ENCODE results near the gene LAMA2.

The LAMA2 gene

DNA sequence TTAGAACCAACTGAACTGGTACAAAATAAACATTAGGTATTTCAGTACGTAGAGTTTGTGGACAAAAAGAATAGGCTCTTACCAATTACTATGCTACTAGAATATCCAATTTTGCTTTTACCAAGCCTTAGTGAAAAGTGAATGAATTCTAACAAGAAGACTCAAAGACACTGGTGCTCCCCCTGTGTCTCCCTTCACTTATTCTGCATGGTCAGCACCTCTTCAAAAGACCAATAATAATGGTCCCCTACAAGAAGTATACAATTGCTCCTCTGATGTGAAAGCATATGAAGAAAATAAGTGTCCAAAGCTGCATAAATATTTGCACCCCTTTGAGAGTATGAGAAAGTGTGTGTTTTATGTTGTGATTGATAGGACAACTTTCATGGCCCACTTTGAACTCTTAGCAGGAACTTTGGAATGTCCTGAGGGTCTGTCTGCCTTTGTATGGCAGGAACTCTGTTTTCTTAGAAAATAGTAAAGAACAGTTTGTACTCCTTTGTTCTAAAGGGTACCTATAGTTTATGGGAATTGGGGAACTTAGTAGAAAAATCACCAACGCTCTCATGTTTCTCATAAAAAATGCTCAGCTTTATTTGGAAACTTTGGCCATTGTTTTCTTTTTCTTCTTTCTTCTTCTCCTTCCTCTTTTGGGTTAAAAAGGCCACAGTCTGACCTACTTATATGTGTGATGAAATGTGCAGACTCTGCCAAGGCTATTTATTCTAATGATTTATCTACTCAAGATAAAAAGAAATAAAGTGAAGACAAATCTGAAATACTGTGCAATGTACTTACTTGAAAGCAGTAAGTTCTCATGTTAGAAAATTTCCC lies 352.4 kb downstream of the LAMA2 start:
- DNase-seq = no peak

DNA sequence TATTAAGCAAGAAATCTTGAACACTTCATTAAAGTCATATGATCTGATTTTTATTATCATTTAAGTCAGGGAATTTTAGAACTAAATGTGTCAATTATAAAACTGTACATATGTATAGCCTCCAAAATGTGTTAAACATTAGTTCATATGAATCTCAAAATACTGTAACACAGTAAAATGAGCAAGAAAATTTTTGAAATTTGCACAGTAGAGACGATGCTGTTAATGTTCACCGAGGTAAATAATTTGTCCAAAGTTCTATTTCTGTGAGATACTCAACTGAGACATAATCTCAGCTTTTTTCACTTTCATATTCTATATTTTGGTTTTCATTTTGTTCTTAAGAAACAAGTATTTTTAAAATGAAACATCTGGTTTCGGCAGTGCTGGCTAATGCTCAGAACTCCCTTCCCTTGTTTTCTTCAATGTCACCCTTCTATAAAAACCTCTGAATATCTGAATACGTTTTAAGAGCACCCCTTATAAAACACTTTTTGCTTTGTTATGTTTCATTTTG lies 353.1 kb downstream of the LAMA2 start:
- DNase-seq = no peak

DNA sequence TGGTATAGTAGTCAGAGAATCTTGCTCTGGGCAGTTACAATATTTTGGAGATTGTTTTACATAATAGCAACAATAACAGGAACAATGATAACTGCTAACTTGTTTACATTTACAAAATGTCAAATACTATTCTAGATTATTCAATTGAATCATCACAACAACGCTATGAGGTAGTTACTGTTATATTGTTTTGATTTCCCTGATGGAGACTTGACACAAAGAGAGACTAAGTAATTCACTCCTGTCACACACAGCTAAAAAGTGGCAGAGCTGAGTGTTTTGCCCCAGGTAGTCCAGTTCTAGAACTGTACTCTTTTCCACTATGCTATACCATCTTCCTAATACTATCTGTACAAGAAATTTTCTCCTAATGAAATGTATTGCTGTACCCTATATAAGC lies 356.1 kb downstream of the LAMA2 start:
- DNase-seq = no peak

DNA sequence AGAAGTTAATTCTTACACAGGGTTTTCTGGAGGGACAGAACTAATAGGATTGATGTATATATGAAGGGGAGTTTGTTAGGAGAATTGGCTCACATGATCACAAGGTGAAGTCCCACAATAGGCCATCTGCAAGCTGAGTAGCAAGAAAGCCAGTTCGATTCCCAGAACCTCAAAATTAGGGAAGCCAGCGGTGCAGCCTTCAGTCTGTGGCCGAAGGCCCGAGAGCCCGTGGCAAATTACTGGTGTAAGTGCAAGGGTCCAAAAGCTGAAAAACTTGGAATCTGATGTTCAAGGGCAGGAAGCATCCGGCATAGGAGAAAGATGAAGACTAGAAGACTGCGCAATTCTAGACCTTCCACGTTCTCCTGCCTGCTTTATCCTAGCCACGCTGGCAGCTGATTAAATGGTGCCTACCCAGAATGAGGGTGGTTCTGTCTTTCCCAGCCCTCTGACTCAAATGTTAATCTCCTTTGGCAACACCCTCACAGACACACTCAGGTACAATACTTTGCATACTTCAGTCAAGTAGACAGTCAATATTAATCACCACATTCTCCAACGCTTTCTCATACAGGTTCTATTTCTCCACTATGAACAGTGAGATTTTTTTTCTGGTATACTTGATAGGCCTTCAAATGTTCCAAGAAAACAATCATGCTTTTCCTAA lies 357.0 kb downstream of the LAMA2 start:
- no peak for DNase-seq

DNA sequence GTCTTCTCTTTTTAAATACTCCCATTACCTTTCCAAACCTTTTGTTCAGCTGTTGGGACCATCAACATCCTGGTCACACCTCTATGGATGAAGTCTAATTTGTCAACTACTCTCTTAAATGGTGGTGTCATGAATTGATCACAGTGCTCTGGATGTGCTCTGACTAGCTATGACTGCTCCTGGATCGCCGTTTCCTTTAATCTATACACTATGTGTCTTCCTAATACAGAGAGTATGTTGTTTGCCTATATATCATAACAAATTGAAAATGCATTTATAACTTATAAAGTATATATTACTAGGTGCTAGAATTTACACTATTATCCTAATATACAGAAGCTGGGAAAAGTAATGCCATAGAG lies 357.5 kb downstream of the LAMA2 start:
- DNase-seq = no peak

DNA sequence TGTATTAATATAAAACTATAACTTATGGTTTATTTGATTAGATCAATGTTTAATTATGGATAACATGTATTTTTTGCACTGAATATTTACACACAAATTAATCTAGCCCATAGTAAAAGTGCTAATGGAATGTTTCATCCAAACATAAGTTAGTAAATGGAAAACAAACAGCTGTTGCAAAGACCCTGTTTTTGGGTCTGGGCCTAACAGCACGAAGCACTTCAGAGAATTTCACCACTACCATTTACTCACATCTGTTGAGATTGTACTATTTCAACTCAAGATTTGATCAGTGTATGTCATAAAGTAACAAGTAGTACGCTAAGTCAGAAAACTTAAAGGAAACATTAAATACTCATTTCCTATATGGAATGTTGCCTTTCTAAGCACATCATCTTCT lies 359.6 kb downstream of the LAMA2 start:
- no peak for DNase-seq

DNA sequence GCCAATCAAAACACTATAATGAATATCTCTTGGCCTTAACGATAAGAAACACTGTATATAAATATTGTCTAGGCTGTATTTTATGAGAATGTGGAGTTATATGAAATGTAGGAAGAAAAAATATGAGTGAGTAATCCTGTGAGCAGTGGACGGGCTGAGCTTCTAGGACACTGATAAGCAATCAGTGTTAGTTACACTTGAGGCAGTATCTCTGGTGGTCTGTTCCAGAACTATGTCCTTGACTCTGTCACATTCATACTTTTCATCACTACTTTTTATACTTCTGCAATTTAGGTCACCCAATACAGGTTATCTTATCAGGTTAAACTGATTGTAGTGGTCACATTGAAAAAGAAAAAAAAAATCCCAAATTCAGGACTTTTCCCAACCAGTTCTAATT lies 360.4 kb downstream of the LAMA2 start:
- no peak for DNase-seq

DNA sequence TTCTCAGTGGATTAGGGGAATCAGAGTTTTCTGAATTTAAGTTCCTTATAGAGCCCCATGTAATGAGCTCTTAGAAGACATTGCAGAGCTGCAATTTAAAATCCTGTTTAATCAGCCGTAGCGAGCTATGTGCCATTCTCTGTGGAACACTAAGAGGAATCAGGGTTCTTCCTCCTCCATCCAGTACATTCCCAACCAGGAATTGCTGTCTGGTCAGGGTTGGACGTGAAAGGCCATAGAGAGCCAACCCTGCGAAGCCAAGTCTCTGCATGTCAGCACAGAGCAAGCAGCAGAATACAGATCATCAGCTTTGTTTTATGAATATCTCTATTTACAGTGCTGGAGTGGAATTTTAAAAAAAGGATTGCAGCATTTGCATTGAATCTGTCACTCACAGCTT lies 366.0 kb downstream of the LAMA2 start:
- DNase-seq = no peak

DNA sequence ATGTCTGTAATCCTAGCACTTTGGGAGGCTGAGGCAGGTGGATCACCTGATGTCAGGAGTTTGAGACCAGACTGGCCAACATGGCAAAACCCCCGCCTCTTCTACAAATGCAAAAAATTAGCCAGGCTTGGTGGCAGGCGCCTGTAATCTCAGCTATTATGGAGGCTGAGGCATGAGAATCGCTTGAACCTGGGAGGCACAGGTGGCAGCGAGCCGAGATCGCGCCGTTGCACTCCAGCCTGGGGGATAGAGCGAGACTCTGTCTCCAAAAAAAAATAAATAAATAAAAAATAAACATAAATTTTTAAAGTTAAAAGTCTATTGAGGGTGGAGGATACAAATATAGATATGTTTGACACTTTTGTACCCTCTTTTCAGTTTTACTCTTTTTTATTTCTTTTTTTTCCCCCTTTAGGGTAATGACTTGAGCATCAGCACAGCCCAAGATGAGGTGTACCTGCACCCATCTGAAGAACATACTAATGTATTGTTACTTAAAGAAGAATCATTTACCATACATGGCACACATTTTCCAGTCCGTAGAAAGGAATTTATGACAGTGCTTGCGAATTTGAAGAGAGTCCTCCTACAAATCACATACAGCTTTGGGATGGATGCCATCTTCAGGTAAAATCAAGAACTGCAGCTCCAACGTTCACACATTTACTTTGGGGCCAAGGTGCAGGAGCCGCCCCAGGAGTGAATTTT lies 368.9 kb downstream of the LAMA2 start:
- DNase-seq = peak; percentile 78

DNA sequence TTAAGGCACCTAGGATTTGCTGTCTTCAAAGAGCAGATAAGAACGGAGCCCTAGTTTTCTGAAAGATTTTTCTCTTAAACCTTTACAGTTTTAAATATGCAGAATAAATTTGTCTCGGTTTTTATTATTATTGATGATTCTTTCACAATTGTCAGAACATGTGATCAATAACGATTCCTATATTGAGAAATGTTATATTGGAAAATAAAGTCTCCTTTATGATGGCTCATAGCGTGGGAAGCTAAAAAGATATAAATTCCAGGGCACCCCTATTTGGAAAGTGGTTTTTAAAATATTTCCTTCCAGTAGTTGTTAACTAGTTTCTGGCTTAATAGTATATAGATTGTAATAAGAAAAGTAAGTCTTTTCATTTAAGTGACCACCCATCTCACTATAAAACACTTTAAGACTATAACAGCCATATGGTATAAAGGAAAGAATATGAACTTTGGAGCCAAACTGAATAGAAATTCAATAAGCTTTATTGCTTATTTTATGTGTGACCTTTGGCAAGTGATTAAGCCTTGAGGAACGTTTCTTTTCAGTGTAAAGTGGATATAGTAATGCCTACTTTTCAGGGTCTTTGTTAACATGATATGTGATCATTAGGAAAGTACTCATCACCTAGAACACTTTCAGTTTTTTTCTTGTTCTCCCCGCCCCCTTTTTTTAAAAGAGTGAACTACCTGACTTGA lies 369.6 kb downstream of the LAMA2 start:
- DNase-seq = no peak

DNA sequence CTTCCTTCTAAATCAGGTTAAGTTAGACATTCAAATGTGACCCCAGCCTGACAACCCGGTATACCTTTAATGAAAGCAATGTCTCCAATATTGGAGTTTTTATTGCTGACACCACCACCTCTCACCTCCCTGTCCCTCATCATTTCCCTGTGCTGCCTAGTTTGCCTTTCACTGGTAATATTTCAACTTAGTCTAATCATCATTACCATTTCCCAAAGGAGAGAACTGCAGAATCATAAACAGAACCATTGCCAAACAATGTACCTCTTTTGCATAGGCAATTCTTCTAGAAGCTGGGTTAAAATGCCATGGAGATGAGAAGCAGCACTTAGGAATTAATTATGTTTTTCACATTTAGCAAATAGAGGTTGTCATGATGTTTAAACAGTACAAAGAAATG lies 370.3 kb downstream of the LAMA2 start:
- DNase-seq = no peak

DNA sequence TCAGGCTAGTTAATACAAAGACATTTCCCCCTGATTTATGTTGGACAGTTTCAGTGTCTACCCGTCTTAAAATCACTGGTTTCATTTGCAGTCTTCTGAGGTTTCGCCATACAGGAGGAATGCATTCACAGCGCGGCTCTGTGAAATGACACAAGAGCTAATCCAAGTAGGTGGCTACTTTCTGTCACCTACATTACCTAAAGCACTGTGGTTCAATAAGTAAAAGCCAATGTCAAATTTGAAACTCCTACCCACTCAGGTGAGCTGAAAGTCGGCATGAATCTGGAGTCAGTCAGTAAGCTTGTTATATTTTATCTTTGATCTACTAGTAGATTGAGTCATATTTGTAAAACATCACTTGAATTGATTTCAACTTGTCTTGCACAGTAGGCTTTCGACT lies 370.8 kb downstream of the LAMA2 start:
- DNase-seq = no peak

DNA sequence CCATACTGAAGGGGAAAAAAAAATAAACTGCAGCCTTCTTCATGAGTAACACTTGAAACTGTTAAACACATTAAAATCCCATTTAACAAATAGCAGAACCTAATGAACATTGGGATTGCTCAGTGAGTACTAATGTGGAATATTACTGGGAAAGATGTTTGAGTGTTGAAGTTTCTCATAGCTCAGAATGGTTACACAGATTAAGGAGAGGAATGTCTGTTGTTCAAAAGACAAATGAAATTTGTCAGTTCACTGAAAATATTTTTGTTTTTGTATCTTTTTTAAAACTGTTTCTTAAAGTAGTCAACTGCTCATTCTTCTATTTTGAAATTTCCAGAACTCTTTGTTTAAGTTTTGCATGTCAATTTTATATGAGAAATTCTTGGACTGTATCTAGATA lies 374.3 kb downstream of the LAMA2 start:
- no peak for DNase-seq

DNA sequence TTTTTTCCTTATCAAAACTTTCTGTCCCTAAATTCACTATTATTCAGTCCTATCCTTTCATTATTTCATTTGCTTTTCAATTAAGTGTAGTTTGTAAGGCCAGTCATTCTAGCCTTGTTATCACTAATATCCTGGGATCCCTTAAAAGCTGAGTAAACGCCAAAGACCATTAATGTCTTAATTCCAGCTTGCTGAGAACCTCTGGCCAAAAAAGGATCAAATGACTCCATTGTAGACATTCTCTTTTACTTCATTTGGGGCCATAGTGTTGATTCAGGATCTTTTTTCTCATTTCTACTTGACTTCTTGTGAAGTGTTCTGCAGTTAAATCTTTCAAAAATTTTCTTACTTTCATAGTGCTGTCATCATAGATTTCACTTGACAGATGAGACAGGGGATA lies 379.7 kb downstream of the LAMA2 start:
- DNase-seq = no peak

DNA sequence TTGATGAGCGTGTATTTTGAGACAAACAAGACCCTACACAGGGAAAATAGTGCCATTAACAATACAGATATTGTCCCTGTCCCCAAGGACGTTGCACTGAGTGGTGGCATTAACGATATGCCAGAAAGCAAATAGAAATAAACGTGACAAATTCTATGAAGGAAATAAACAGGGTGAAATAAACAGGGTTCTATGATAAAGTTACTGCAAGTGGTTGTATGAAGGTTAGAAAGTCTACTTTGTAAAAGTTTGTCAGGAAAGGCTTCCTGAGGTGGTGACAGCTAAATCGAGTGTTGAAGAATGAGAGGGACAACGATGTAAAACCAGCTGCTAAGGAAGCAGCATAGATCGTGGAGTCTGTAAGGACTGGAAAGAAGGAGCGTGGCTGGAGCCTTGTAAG lies 380.2 kb downstream of the LAMA2 start:
- no peak for DNase-seq

DNA sequence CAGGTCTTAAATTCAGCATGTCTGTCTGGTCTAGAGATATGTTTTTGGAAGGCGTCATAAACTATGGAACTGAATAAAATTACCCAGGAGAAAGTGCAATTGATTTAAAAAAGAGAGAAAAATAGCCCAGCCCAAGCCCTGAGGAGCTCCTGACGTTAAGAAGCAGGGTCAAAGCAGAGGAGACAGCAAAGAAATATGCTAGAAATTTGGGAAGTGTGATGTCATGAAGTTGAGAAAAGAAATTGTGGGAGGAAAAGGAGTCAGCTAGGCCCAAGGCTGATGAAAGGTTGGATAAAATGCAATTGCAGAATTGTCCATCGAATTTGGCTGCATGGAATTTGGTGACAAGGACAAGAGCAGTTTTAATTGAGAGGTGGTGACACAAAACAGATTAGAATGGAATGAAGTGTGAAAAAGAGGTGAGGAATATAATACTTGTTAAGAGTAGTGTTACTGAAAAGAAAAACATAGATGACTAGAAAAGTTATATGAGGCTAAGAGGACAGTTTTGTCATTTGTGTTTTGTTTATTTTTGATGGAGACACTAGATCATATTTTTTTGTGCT lies 381.6 kb downstream of the LAMA2 start:
- DNase-seq = no peak

DNA sequence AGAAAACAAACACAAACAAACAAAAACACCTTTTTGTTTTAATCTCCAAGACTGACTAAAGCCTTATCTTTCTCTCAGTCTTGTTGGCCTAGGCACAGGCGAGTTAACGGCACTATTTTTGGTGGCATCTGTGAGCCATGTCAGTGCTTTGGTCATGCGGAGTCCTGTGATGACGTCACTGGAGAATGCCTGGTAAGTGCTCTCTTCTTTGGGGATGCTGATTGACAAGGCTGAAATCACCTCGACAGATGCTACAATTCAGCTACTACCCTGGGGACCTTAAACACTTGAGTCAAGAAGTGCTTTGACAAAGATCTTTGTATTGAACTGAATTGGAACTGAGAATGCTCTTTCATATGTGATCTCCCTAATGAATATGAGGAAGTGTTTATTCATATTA lies 384.1 kb downstream of the LAMA2 start:
- no peak for DNase-seq

DNA sequence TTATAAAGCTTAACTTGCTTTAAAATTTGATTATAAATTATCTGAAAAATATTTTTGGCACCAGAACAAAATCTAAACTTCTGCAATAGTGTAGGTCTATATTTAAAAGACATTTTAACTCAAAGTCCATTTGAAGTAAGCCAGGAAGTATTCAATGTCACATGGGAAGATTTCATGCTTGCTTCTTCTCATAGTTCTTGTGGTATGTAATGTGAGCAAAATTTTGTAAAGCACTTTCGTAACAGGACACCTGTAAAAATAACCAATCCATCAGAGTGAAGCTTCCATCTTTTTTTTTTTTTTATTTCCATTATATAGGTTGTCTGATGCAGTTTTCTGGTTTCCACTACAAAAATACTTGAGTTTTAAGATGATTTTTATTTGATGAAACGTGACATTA lies 386.1 kb downstream of the LAMA2 start:
- no peak for DNase-seq

DNA sequence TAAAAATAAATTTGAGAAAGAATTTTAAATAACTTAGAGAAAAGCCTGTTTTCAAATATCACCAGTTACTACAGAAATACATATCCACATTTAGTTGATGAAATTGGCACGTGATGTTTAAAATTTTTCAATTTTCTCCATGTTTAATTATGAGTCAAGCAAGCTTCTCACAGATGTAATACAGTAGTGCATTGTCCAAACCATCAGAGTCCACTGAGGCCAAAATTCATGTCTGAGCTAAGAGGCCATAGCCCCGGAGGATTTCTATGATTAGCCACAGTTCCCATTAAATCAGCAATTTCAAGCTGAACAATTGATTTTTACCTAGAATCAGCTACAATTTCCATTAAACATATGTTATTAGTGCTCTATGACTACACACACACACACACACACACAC lies 387.0 kb downstream of the LAMA2 start:
- DNase-seq = no peak

DNA sequence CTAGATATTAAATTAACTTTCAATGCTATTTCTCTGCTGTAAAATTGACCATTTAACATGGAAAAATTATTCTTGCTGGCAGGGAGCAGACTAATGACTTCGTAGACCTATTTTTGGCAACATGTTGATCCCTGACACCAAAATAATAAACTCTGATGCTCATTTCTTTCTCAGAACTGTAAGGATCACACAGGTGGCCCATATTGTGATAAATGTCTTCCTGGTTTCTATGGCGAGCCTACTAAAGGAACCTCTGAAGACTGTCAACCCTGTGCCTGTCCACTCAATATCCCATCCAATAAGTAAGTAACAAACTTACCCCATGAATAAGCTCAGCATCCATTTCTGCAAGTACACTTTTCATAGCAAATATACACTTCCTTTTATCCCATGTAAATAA lies 387.5 kb downstream of the LAMA2 start:
- no peak for DNase-seq

DNA sequence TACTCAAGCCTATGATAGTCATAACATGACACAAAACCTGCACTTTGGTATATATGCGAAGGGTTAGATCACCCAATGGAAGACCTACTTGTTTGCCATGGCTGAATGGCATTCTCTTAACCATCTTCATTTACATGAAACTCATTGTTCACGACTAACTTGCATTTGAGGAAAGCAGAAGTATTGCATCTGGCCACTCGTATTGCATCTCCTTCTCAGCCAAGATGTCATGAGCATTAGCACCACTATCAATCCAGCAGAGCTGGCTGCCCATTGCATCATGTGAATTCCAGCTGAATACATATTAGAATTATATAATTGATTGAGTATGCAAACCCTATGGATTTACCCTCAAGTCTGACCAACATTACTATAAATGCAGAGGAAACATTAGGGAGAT lies 390.2 kb downstream of the LAMA2 start:
- DNase-seq = peak; percentile 85

DNA sequence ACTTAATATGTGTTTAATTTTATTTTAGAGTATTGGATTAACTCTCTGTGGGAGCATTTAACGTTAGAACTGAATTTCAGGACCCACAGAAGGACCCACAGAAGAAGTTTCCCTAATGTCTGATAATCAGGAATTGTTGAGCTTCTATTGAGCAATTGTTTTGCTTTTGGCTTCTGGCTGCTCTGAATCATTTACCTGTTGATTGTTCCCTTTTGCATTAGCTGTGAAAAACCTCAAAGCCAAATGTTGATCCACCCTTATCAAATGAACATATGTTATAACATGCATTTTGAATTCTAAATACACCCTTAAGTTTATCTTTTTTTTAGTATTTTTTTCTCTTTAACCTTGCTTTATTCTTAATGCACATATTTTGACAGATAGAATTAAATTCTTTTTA lies 393.5 kb downstream of the LAMA2 start:
- DNase-seq = no peak

DNA sequence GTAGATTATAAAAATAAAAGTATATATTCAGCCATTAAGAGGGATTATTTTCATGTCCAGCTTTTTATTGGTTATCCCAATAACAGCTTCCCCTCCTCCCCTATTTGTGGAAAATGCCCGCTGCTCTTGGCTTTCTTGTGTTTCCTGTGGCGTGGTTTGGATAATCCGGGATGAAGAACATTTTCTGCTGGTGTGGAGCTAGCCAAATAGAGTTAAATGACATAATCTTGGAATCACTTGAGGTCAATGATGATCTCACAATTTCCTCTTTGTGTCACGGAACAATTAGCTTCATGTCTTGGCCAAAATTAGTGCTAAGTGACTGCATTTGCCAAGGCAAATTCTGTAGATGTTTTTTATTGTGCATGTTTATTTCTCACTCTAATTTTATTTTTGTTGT lies 394.0 kb downstream of the LAMA2 start:
- DNase-seq = no peak
